ENCODE results near the gene APBA2.

GRCh38 chr15:29040370-29040751, 154.6 kb downstream of the APBA2 start:
- TF ChIP-seq POLR2A (IDR thresholded peaks at IDR 0.05; ENCODE audit: low read length) (no peak), GATA1 (IDR thresholded peaks at IDR 0.05; ENCODE audit: low read depth, low read length) (no peak)
